ENCODE data around the gene DCDC2.
A peak's percentile ranks its signal among the peaks of the same experiment; 100 is the strongest.
"Not testable (repeated sequence)": the region's sequence is repeated elsewhere in the genome, so short reads cannot be mapped to it uniquely, and the experiment has no call there.

DCDC2 gene

DNA sequence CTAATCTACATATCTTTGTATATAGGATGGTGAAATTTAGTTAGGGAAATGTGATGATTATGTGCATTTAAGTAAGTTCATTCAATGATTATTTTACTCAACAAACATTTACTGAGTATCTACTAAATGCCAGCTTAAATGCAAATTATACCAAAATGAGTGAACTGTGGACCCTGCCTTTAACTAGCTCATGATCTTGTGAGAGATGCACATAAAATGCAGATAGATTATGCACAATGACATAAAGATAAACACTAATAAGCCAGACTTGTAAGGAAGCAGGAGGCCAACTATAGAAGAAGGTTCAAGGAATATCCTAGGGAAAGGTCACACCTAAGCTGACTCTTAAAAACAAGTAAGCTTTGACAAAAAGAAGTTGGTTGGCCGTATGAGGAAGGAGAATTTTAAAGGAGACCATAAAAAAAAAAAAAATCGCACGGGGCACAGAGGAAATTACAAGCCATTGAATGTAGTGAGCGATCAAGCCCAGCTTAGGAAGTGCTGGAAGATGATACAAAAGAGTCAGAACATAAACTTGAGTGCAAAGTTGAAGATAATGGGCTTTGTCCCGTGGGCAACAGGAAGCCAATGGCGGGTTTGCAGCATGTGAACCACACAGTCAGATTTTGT lies 123.9 kb downstream of the DCDC2 start:
- FAIRE-seq: no peak

DNA sequence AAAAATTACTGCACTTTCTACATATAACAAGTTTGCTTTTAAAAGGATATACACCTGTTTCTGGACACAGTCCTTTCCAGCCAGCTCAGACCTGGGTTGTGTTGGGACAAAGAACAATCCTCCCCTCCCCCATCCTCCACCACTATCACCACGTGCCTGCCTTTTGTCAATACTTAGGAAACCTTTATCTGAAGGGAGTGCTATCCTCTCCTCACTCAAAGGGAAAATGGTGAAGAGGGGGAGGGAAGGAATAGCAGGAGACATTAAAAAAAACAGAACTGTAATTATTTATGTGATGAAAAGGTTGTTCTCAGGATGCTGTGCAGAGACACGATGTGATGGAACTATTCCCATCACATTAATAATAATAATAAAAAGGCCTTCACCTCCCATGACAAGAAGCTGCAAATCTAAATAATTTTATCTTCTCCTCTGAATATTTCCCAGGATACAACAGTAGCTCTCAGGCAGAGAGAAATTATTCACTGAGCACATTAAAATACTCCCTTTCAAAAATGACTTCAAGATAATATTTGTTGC lies 126.4 kb downstream of the DCDC2 start:
- FAIRE-seq (no peak), DNase-seq (ENCODE audit: extremely low spot score, insufficient read length, low read depth) (no peak)

More for the DNA sequence above, 123.9 kb downstream of the DCDC2 start:
- no peak for DNase-seq (ENCODE audit: extremely low spot score, insufficient read length, low read depth)

DNA sequence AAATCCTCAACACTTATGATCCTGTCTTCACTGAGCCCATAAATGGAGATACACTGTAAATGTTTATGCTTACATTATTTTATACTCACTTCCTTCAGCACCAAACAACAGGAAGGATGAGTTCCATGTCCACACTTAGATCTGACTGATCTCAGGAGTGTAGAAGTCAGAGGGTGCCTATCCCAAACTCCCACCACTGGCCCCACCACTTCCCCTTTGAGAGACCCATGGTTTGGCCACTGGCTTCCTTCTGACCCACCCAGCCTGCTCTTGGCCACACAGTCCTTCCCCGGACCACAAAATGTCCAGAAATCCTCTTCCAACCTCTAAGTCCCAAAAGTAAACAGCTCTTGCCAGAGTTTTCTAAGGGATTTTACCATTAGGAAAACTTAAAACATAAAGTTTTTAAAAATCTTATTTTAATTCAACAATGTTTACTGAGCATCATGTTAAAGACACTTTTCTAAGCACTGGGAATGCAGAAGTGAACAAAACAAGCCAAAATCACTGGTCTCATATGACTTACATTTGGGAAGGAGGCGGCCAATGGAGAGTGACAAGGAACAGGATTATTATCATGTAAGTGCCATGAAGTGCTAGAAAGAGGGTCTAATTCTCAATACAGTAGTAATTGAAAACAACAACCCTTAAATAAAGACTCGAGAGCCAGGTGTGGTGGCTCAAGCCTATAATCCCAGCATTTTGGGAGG lies 128.0 kb downstream of the DCDC2 start:
- DNase-seq (ENCODE audit: extremely low spot score, insufficient read length, low read depth) (no peak), FAIRE-seq (no peak)

DNA sequence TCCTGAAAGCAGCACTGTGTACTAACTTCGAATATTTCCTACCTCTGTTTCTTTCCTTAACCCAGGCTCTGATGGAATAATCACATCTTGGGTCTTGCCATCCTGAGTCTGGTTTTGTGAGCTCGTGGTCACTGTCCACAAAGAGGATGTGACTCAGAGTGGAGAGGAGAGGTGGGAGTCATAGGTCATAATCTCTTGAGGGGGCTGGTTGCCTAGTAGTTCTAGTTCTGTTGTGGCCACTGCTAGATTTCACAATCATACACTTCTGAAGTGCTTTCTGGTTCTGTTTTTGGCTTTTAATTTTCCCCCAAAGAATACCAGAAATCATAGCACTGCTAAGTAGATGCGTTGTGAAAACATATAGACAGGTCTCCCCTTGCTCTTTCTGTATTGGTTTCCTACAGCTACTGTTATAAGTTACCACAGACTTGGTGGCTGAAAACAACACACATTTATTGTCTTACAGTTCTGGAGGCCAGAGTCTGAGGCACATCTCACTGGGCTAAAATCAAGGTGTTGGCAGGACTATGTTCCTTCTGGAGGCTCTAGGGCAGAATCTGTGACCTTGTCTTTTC lies 129.1 kb downstream of the DCDC2 start:
- FAIRE-seq (no peak), DNase-seq (ENCODE audit: extremely low spot score, insufficient read length, low read depth) (no peak)

DNA sequence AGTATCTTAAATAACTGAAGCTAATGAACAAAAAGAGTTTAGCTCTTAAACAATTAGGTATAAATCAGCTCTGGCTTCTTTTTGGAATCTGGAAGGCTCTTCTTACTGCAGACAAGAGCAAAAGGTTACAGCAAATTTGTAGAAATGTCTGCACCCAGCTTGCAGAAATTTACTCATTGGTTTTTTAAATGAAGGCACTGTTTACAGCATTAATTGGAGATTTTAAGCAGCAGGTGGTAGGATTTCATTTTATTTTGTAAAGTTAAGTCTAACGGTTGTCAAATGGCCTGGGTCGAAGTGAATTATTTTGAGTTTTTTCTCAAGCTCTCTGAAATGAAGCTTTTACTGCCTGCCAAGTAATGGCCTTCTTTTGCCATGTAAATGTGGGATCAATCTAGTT lies 129.7 kb downstream of the DCDC2 start:
- FAIRE-seq (no peak), DNase-seq (ENCODE audit: extremely low spot score, insufficient read length, low read depth) (no peak)

DNA sequence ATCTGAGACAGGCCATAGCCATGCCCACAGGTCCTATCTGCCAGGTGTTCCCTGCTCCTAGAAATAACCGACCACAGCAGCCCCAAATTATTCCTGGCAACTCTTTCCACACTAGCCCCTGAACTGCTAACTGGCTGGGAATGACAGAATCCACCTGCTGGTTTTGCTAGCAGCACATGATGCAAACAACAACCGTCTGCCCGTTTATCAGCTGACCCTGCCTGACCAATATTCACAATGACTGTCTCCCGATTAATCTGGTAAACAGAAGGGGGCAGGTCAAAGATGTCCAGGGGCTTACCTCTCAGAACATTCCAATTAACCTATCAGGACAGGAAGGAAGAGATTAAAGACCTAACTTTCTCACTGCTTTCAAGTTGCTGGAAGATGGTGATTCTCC lies 130.3 kb downstream of the DCDC2 start:
- FAIRE-seq (no peak), DNase-seq (ENCODE audit: extremely low spot score, insufficient read length, low read depth) (no peak)

DNA sequence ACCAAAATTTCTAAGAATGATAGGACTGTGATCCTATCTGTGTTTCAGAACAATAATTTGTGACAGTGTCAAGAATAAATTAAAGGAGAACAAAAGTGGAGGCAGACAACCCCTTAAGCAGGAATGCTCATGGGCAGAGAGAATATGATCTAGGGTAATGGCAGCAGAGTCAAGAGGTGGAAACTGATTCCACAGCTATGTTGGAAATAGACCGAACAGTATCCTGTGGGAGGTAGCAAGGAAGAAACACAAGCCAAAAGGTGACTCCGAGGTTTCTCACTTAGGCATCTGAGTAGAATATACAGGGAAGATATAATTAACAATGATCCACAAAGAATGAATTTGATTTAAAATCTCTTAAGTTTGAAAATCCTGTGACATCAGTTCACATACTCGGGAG lies 131.3 kb downstream of the DCDC2 start:
- FAIRE-seq (no peak), DNase-seq (ENCODE audit: extremely low spot score, insufficient read length, low read depth) (no peak)

DNA sequence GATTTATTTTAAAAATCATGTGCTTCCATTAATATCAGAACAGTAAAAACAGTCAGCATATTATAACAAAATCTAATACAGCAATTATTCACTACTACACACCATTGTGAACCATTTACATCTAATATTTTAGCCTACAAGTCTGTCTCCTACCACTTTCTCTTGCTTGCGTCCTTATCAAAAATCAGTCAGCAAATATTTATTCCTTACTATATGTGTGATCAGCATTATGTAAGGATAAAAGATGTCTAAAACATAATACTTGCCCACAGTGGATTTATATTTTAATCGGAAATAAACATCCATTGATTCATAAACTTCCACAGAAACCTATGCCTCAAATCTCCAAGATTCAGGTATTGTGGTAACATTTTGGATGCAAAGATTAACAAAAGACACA lies 132.0 kb downstream of the DCDC2 start:
- FAIRE-seq: no peak
- no peak for DNase-seq (ENCODE audit: extremely low spot score, insufficient read length, low read depth)

DNA sequence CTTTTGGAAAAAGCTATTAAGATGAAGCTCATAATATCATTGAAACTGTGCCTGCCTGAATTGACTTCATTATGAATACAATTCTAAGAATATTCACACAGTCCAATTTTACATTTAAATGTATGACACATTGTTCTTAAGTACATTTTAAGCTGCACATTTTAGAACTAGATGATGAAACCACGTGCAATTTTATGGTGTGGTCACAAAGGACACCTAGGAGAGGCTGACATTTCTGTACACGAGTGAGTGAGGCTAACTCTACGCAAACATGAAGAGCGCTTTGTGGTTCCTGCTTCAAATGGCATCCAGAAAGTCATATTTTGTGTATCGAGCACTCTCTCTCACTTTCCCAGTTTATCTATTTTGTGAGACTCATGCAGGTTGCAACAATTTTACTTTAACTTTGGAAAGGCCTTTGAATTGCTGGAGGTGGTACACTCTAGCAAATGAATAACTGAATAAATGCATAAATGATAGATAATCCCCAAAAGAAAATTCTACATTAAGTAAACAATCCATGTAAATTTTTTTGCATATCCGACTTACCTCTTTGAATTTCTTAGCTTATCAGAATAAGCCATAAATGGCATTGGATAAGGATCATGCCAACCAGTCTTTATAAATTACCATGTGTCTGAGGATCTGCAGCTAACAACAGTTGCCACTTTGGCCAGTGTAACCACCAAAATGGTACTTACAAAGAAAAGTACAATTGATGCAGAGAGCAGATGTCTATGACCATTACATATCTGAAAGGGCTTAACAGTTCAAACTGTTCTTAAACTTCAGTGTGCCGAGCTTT lies 134.5 kb downstream of the DCDC2 start:
- DNase-seq (ENCODE audit: extremely low spot score, insufficient read length, low read depth) (no peak), FAIRE-seq (no peak)

DNA sequence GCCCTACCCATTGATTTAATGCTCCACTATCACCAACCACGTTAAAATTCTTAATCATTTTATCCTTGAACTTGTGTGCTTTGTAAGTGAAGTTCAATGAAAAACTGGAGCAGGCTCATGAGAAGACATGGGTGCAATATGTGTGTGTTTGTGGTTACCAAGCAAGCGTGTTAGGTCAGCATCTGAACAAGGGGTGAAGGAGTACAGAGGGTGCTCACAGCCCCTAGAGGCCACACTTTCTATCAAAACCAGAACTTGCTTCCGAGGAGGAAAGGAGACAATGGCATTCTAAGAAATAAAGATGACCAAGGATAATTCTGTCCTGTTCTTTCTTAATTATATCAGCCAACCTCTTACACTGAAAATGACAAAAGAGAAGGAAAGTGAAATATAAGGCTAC lies 138.2 kb downstream of the DCDC2 start:
- no peak for DNase-seq (ENCODE audit: extremely low spot score, insufficient read length, low read depth)

DNA sequence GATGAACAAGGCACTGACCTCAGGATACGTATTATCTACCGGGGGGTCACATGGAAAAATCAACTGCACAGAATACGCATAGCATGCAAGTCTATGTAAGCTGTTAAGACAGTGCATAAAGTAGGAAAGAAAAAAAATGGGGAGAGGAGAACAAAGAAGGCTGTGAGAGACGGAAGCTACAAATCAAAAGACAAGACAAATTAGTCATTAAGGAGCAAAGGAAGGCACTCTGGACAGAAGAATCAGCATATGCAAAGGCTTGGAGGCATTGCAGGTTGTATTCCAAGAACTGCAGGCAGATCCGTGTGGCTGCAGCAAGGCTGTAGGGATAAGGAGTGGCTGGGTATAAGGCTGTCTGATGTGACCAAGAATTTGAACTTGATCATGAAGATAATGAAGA lies 142.9 kb downstream of the DCDC2 start:
- DNase-seq (ENCODE audit: extremely low spot score, insufficient read length, low read depth): no peak
- no peak for FAIRE-seq

More for the DNA sequence above, 138.2 kb downstream of the DCDC2 start:
- no peak for FAIRE-seq

DNA sequence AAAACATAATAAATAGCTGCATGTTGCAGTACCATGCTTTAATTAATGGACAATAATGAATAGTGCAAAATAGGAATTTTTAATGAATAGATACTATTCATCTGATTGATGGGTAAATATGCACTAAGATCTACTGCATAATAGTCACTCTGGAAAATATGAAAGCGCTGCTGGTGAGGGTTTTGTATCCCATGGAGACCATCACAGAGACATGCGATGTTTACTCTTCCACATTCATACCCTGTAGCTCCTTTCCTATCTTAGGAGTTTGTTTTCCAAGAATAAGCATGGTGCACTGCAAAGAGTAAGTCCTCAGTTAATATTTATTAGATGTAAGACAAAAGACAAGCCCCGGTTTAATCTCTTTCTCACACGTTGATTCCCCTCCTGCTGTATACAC lies 150.4 kb downstream of the DCDC2 start:
- no peak for DNase-seq (ENCODE audit: extremely low spot score, insufficient read length, low read depth)
- no peak for FAIRE-seq

DNA sequence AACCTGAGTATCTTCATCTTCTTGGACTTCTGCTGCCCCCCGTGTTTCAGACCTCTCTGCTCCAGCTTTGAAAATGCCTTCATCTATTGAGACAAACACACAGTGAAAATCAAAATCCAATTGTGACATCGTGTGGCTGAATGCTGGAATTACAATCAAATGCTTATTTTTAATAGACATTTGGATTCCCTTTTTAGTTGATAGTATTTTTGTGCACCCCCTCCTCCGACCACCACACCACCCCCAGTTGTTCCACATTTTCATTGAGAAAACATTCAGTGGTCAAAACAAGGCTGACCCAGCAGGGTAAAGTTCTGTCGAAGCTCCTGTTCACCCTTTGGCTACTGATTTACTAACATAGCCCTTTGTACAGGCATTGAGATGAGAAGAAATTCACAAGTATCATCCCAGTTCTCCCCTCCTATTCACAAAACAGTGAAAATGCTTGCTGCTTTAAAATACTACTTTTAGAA lies 152.8 kb downstream of the DCDC2 start:
- FAIRE-seq: peak; percentile 53
- DNase-seq (ENCODE audit: extremely low spot score, insufficient read length, low read depth): no peak

DNA sequence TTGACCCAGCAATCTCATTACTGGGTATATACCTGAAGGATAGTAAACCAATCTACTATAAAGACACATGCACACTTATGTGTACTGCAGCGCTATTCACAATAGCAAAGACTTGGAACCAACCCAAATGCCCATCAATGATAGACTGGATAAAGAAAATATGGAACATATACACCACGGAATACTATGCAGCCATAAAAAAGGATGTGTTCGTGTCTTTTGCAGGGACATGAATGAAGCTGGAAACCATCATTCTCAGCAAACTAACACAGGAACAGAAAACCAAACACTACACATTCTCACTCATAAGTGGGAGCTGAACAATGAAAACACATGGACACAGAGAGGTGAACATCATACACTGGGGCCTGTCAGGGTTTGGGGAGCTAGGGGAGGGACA lies 153.7 kb downstream of the DCDC2 start:
- DNase-seq (ENCODE audit: extremely low spot score, insufficient read length, low read depth); FAIRE-seq: not testable (repeated sequence)

DNA sequence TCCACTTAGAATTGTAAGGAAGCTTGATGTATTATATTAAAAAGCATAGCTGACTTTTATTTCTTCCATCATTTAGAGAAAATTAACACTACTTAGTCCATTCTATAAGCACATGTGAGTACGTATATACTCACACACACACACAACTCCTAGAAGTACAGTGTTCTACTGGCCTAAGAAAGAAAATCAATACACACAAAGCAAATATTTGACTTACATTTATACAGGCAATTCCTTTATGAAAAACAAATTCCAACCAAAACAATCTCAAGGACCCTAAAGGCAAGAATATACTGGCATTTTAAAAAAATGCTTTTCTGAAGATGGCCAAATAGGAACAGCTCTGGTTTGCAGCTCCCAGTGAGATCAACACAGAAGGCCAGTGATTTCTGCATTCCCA lies 160.0 kb downstream of the DCDC2 start:
- FAIRE-seq: no peak
- DNase-seq (ENCODE audit: extremely low spot score, insufficient read length, low read depth): no peak

DNA sequence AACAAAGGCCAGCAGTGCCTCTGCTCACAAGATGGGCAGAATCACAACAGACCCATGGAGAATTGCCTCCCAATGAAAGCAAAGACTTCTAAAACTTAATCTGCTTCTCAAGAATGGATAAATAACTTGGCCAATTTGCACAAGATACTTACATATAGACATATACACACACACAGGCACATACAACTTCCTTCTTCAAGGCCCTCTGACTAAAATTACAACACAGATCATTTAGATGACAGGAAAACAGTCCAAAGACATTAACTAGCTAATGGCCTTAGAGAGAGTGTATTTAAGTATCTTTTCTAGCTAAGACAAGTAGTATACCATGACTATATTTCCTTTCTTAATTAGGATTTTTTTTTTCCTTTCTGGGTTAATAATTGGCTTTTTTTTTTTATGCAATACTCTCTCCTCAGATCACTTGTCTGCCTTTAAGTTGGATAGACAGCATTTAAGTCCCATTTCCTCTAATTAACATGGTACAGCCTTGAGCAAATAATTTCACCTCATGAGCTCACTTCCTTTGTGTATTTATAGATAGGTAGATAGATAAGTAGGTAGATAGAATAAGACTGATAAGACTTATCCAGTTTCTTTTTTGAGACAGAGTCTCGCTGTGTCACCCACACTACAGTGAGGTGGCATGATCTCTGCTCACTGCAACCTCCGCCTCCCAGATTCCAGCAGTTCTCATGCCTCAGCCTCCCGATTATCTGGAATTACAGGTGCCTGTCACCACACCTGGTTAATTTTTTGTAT lies 161.8 kb downstream of the DCDC2 start:
- DNase-seq (ENCODE audit: extremely low spot score, insufficient read length, low read depth) (no peak), FAIRE-seq (no peak)

DNA sequence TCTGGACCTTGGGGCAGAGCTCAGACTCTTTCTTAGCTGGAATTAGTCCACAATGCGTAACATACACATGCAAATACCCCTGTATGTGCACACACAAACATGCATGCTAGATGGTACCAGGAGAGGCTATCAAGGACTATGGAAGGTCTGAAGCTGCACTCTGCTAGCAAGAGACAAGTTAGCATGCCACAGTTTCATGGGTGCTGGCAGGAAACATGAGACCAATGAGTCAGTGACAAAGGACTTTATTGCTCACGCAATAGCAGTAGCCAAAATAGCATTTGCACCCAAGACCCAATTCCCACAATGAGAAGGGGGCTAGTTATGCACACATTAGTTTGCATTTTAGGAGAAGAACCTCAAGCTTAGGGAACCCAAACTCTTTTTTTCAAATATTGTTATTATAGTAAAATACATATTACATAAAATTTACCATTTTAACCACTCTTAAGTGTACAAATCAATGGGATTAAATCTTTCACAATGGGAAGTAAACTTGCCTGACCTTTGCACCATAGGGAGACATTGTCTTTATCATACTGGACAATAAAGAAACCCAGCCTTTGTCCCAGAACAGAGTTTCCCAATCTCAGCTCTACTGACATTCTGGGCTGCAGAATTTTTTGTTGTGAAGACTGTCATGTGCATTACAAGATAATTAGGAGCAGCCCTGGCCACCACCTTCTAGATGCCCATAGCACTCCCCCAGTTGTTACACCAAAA lies 162.7 kb downstream of the DCDC2 start:
- DNase-seq (ENCODE audit: extremely low spot score, insufficient read length, low read depth) (no peak), FAIRE-seq (no peak)

DNA sequence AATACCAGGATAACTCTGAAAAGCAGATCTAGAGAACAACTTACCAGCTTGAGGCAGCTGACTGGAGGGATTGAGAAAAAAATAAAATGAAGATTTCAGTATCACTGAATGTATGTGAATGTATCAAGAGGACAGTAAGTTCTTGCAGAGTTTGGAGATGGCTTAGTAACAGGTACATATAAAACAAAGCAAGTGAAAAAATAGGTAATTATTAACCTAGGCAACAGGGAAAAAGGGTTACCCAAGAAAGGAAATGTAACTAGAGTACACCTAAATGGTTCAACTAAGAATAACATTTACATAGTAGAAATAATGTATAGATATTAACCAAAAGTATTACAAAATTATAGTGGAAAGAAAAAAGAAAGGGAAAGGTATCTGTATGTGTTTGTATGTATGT lies 164.5 kb downstream of the DCDC2 start:
- DNase-seq (ENCODE audit: extremely low spot score, insufficient read length, low read depth) (no peak), FAIRE-seq (no peak)

DNA sequence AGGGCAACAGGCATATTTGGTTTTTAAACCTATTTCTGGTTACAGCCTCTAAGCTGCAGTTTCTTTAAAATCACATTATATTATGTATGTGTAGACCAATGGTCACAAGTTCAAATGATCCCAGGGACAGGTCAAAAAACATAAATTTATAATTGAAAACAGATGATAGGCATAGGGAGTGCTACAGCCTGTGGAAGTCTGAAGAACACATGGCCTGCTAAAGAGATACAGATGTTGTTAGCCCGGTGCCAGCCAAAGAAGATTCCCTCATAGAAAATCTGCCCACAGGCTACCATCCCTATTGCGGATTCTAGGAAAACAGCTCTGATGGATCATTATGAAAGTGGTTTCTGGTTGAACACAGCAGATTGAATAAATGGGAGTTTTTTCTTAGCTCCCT lies 166.5 kb downstream of the DCDC2 start:
- no peak for DNase-seq (ENCODE audit: extremely low spot score, insufficient read length, low read depth)
- no peak for FAIRE-seq

Data from GM18507 (cell line).